Measurements from ENCODE around the gene NCOR2.

The NCOR2 gene

DNA sequence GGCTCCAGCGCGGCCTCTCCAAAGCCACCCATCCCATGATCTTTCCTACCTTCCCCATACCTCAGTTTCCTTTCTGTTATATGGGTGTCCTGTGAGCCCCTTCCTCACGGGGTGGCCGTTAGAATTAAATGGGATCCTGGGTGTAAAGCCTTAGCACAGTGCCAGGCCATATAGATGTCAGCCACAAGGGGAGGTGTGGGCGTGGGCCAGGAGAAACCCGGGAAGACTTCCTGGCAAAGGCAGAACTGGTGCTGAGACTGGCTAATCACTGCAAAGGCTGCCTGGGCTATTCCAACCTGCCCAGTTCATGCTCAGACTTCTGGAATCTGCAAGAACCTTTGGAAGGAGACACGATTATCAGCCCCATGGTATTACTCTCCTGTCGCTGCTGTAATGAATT, 11.0 kb upstream of the NCOR2 start:
- in situ Hi-C loops (cut with HindIII; ENCODE audit: low sequenced_read_pairs): no loop called here

DNA sequence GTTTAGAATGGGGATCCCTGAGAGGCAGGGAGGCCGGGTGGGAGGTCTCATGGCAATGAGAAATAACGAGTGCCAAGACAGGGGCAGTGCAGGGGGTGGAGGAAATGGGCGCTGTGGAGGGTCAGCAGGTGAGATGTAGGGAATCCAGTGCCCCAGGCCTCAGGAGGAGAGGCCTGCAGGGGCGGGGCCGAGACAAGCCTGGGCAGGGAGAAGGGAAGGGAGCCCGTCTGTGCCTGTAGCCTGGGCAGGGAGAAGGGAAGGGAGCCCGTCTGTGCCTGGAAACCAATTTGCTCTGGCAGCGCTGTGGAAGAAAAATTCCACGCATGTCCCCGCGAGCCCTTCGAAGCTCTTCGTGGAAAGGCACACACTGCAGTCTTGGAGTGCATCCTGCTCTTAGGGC, 10.6 kb upstream of the NCOR2 start:
- in situ Hi-C loops (cut with HindIII; ENCODE audit: low sequenced_read_pairs): no loop called here

DNA sequence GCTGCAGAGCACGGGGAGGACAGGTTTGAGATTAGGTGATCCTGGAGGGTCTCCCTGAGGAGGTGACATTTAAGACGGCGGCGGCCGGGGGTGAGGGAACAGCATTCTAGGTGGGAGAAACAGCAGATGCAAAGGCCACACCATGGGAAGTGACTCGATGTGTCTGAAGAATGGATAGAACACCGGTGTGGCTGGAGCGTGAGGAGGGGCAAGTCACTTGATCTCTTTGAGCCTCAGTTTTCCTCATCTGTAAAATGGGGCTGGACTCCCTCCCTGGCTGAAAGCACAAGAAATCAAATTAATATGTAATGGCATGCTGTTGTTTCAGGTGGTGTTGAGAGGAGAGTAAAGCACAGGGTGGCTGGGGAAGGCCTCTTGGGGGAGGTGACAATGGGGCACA, 10.0 kb upstream of the NCOR2 start:
- in situ Hi-C loops (cut with HindIII; ENCODE audit: low sequenced_read_pairs): no loop called here

DNA sequence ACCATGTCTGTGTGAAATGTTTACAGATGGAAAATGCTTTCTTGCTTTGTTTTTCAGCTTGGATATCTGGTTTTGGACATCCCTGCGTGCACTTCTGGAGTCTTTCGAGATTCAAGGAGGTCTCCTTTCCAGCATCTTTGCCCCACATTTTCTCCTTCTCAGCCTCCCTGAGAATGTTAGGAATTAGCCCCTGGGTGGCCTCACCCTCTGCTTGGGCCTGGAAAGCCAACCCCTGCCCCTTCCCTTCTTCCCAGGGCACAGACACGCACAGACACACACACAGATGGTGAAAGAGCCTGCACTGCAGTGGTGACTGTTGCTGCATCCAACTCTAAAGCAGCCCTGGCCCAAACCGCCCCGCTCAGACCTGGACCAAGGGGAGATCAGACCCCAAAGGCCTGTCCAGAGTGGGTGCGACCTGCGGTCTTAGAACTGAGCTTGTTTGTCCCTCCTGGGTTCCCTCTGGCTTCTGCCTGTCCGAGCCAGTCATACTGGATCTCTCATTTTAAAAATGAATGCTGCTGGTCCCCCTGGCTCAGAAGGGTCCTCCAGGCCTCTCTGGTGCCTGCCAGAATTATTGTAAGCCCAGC, 8.7 kb upstream of the NCOR2 start:
- in situ Hi-C loops (cut with HindIII; ENCODE audit: low sequenced_read_pairs): no loop called here

DNA sequence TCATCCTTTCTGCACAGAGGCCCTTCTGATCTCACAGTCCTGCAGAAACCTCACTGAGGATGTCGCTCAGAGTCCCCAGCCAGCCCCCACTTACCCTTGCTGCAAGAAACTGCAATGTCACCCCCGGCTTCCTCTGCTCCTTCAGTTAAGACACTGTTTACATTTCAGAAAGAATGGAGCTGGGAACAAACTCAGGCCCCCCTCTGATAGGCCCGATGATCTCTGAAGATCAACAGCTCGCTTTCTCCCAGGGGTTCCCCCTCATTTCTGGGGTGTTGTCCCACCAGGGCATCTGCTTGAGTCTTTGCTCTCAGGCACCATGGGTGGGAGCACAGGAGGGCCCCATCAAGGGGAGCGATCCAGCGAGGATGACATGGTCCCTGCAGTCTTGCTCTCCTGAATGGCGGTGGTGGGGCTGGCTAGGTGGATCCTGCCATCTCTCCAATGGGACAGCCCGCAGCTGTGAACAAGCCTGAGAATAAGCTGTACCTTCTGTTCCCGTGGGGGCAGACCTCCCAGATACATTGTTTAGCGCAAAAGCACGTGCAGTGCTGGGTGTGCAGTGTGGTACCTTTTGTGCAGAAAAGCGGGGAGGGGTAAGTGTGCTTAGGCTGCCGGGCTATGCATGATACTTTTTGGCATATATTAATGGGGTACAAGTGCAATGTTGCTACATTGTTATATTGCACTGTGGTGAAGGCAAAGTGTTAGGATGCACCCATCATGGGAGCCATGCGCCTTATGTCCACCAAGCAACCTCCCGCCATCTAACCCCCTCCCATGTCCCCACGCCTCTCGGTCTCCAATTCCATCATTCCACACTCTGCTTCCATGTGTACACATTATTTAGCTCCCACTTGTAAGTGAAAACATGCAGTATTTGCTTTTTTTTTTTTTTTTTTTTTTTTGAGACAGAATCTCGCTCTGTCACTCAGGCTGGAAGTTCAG, 6.7 kb upstream of the NCOR2 start:
- in situ Hi-C loops (cut with HindIII; ENCODE audit: low sequenced_read_pairs): no loop called here

- in situ Hi-C loops (cut with HindIII; ENCODE audit: low sequenced_read_pairs): no loop called here
Observed at GRCh38 chr12:124571556-124571955, 4.1 kb upstream of the NCOR2 start.

DNA sequence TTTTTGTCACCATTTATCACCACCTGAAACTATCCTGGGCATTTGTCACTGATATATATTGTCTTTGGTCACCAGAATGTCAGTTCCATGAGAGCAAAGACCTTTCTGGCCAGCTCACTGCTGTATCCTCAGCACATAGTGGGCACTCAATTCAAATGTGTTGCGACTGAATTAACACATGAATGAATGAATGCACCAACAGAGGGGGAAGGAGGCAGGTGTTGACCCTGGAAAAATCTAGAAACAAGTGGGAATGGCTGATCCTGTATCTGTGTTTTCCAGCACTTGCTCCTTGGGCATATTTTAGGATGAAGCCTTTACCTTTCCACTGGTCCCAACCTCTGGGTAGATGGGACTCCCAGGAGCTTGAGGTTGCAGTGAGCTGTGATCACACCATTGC, 3.4 kb upstream of the NCOR2 start:
- in situ Hi-C loops (cut with HindIII; ENCODE audit: low sequenced_read_pairs): no loop called here

DNA sequence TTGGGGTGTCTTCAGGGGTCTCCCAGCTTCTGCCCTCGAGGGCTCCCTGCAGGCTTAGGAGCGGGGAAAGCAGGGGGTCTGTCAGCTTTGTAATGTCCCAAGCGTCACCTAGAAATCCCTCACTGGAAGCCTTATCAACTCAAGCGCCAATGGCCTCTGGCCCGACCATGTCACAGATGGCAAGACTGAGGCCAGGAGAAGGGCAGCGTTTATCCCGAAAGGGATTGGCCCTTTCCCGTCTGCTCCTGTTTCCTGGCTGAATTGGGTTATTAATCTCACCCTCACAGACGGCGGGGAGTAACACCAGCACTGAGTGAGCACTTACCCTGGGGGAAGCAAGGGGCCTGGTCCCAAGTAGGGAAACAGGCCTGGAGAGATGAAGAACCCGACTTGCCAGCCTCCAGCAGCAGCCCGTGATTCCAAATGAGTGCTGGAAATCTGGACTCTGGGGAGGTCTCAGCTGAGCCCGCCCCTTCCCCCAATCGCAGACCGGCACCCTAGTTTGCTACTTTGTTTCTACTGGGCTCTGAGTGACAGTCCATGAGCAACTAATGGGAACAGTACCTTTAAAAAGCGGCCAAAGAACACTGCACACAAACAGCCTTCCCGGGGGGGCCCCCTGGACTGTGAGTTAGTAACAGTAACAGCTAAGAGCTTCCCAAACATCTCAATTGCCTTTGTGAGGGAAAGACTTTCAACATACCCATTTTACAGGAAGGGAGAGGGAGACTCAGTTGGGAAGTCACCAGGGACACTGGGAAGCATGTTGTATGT, 2.1 kb upstream of the NCOR2 start:
- in situ Hi-C loops (cut with HindIII; ENCODE audit: low sequenced_read_pairs): no loop called here

- in situ Hi-C loops (cut with HindIII; ENCODE audit: low sequenced_read_pairs): no loop called here
Observed at GRCh38 chr12:124568431-124569374, 1.3 kb upstream of the NCOR2 start.

- in situ Hi-C loops (cut with HindIII; ENCODE audit: low sequenced_read_pairs): no loop called here
Observed at GRCh38 chr12:124567673-124568373, 411 bp upstream of the NCOR2 start.

GRCh38 chr12:124566161-124566996, 1.0 kb downstream of the NCOR2 start:
- in situ Hi-C loops (cut with HindIII; ENCODE audit: low sequenced_read_pairs): no loop called here

DNA sequence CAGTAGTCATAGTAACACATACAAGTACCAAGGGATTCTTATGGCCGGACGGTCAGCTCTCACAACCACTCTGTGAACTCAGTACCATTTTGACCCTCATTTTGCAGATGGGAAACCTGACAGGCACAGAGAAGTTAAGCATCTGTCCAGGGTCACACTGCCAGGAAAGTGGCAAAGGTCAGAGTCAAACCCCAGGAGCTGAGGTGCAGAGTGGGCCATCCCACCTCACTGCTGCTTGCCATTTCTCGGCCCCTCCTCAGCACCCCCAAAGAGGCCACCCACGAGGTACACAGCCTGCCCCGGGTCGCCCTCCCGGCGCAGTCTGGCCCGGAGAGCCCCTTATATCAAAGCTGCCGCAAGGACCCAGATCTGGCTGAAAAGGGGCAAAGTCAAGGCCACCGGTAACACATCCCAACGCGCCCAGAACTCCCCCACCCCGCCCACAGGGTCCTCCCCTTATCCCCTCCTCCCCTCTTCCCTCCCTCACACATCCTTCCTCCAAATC, 1.7 kb downstream of the NCOR2 start:
- in situ Hi-C loops (cut with HindIII; ENCODE audit: low sequenced_read_pairs): no loop called here

- in situ Hi-C loops (cut with HindIII; ENCODE audit: low sequenced_read_pairs): loop anchor here (5.0 kb wide), 2 partner anchors 53 to 167 kb away; no protein-coding TSS in a partner anchor
Observed at GRCh38 chr12:124564971-124565491, 2.4 kb downstream of the NCOR2 start.

DNA sequence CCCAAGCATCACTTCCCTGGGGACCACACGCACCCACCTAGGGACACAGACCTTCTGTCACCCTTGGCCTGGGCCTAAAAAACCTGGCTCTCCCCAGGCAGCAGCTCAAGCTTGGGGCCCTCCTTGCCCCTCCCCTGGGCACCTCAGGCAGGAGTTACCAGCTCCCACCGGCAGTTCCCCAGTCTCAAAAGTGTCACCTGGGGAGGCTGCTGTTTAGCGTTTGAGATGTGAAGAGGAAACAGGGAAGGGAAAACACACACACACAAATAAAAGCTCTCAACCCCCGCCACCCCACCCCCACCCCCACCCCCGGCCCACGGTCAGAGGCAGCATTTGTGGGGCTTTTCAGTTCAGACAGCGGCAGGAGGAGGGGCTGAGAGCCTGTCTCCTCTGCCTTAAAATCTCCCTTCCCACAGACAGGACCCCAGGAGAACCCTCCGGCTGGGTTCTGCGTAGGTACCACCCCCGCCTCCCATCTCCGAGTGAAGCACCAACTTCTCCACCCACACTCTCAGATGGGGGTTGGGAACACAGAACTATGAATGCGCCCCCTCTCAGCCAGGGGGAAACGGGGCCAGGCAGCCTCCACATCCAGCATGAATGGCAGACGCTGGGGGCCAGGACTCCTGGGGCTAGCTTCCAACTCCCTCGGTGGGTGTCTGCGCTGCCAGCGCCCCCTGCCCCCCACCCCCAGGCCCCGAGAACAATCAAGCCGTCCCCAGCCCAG, 3.0 kb downstream of the NCOR2 start:
- in situ Hi-C loops (cut with HindIII; ENCODE audit: low sequenced_read_pairs): loop anchor here (5.0 kb wide), 2 partner anchors 52 to 168 kb away; no protein-coding TSS in a partner anchor

DNA sequence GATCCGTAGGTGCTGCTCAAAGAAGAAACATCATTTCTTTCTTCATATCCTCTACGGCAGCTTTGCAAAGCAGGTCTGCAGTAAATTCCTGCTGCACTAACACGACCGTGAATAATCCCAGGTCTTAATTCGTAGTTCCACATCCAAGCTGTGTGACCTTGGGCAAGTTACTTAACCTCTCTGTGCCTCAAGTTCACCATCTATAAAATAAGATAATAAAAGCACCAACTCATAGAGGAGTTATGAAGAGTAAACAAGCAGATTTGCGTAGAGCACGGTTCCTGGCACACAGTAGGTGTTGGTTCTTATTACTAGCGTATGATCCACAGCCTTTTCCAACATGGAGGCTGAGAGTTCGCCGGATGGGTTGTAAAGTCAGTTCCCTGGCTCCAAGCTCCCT, 3.6 kb downstream of the NCOR2 start:
- in situ Hi-C loops (cut with HindIII; ENCODE audit: low sequenced_read_pairs): loop anchor here (5.0 kb wide), 2 partner anchors 52 to 168 kb away; no protein-coding TSS in a partner anchor

DNA sequence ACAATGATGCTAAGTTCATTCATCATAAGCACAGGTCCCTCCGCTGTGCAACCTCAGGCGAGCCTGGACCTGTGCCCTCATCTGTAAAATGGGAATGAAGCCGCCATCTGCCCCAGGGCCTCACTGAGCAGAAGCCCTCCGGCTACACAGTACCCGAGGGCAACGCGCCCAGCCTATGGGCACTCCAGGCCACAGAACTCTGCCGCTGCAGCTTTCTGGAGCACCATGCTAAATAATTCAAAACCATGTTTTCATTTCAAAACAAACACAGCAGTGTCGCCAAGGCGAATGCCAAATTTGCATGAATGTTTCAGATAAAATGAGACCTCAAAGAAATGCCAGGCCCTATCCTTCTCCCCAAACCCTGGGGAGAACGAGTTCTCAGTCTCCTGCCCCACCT, 4.0 kb downstream of the NCOR2 start:
- in situ Hi-C loops (cut with HindIII; ENCODE audit: low sequenced_read_pairs): loop anchor here (5.0 kb wide), 2 partner anchors 51 to 169 kb away; no protein-coding TSS in a partner anchor

- in situ Hi-C loops (cut with HindIII; ENCODE audit: low sequenced_read_pairs): loop anchor here (5.0 kb wide), 2 partner anchors 50 to 170 kb away; no protein-coding TSS in a partner anchor
Observed at GRCh38 chr12:124562796-124563181, 4.6 kb downstream of the NCOR2 start.
